ENCODE data around the gene C12orf60.

C12orf60 gene

GRCh38 chr12:14842315-14842714 lies 38.8 kb downstream of the C12orf60 start:
- no peak overlapping the region for H3K4me3 ChIP-seq (ENCODE audit: control insufficient read depth, low read depth, low read length)
- no peak for DNase-seq (ENCODE audit: low read depth)
- TF ChIP-seq, protein P1, sequence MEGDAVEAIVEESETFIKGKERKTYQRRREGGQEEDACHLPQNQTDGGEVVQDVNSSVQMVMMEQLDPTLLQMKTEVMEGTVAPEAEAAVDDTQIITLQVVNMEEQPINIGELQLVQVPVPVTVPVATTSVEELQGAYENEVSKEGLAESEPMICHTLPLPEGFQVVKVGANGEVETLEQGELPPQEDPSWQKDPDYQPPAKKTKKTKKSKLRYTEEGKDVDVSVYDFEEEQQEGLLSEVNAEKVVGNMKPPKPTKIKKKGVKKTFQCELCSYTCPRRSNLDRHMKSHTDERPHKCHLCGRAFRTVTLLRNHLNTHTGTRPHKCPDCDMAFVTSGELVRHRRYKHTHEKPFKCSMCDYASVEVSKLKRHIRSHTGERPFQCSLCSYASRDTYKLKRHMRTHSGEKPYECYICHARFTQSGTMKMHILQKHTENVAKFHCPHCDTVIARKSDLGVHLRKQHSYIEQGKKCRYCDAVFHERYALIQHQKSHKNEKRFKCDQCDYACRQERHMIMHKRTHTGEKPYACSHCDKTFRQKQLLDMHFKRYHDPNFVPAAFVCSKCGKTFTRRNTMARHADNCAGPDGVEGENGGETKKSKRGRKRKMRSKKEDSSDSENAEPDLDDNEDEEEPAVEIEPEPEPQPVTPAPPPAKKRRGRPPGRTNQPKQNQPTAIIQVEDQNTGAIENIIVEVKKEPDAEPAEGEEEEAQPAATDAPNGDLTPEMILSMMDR (conservative IDR thresholded peaks at IDR 0.05; ENCODE audit: control insufficient read depth, insufficient read depth, low read depth, low read length): no peak

- H3K4me3 ChIP-seq (ENCODE audit: control insufficient read depth, low read depth, low read length): no peak within 1 kb of the TSS
- TF ChIP-seq, protein P1 (conservative IDR thresholded peaks at IDR 0.05; ENCODE audit: control insufficient read depth, insufficient read depth, low read depth, low read length): no peak
- no peak for DNase-seq (ENCODE audit: low read depth)
These were observed 40.0 kb downstream of the C12orf60 start, which contains the start of gene ART4 for GRCh38 chr12:14843425-14843887. ART4 (minus strand) TSS chr12:14843526; CDS start chr12:14843113, 413 bp downstream.

DNA sequence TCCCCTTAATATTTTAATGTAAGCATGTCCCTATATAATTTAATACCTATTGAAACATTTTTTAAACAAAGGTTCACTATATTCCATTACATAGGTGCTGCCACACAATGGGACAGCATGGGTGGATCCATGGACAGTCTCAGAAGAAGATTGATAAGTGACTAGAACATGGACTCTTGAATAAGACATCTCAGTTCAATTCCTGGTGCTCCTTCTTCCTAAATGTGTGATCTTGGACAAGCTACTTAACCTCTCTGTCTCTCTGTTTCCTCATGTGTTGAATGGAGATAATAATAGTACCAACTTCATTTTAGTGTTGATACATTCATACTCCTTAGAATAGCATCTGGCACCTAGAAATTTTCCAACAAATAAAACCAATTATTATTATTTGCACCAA lies 40.9 kb downstream of the C12orf60 start:
- TF ChIP-seq, protein P1 (conservative IDR thresholded peaks at IDR 0.05; ENCODE audit: control insufficient read depth, insufficient read depth, low read depth, low read length): no peak
- no peak for DNase-seq (ENCODE audit: low read depth)
- no peak overlapping the region for H3K4me3 ChIP-seq (ENCODE audit: control insufficient read depth, low read depth, low read length)

DNA sequence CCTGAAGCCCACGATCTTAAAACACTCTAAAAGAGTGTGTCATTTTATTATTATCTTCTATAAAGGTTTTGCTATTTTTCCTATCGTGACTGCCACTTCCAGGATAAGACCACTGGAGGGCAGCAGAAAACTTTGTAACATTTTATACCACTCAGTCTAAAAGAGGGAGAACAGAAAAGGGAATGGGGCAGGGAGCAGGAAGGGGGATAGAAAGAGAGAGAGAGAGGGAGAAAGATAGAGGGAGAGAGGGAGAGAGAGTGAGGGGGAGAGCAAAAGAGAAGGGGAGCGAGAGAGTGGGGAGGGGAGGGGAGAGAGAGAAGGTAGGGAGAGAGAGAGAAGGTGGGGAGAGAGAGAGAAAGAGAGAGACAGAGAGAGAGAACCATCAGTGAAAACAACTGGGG lies 41.9 kb downstream of the C12orf60 start:
- peak; percentile 65 for DNase-seq (ENCODE audit: low read depth)
- no peak overlapping the region for H3K4me3 ChIP-seq (ENCODE audit: control insufficient read depth, low read depth, low read length)
- TF ChIP-seq, protein P1 (conservative IDR thresholded peaks at IDR 0.05; ENCODE audit: control insufficient read depth, insufficient read depth, low read depth, low read length): peak; percentile 74

DNA sequence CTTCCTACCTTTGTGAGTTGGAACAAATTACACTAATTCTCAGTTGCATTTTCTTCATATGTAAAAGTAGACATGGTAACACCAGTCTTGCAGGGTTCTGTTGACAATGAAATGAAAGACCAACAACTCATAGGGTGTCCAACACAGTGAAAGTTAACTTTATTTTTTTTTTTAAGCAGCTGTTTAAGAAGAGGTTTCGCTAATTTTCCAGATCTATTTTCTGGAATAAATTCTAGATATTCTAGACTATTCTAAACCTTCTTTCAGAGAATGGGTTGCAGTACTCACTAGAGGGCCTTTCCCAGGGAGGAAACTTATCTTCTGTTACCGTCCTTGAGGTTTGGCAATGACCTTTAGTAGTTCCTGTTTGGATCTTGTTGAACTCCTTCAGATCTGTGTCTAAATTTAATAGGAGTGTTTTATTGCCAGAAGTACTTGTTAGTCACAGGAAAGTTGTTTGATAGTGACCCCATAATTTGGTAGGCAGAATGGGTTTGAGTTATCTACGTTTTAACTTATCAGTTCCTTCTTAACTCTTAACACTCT lies 42.6 kb downstream of the C12orf60 start:
- DNase-seq (ENCODE audit: low read depth): no peak
- TF ChIP-seq, protein P1 (conservative IDR thresholded peaks at IDR 0.05; ENCODE audit: control insufficient read depth, insufficient read depth, low read depth, low read length): no peak
- no peak overlapping the region for H3K4me3 ChIP-seq (ENCODE audit: control insufficient read depth, low read depth, low read length)

GRCh38 chr12:14846876-14847580 lies 43.6 kb downstream of the C12orf60 start:
- TF ChIP-seq, protein P1 (conservative IDR thresholded peaks at IDR 0.05; ENCODE audit: control insufficient read depth, insufficient read depth, low read depth, low read length): no peak
- no peak overlapping the region for H3K4me3 ChIP-seq (ENCODE audit: control insufficient read depth, low read depth, low read length)
- DNase-seq (ENCODE audit: low read depth): no peak

All from fibroblast of mammary gland (primary cell).